Left hindlimb (tissue), 1 donor: ENCODE results near the gene TPSD1.
"Not testable (repeated sequence)": the region's sequence is repeated elsewhere in the genome, so short reads cannot be mapped to it uniquely, and the experiment has no call there.

ENCODE experiments used
- DNase-seq: peaks from one replicate; pipeline ENCODE4 v3.0.0-alpha.2; 2018

TPSD1 gene

DNA sequence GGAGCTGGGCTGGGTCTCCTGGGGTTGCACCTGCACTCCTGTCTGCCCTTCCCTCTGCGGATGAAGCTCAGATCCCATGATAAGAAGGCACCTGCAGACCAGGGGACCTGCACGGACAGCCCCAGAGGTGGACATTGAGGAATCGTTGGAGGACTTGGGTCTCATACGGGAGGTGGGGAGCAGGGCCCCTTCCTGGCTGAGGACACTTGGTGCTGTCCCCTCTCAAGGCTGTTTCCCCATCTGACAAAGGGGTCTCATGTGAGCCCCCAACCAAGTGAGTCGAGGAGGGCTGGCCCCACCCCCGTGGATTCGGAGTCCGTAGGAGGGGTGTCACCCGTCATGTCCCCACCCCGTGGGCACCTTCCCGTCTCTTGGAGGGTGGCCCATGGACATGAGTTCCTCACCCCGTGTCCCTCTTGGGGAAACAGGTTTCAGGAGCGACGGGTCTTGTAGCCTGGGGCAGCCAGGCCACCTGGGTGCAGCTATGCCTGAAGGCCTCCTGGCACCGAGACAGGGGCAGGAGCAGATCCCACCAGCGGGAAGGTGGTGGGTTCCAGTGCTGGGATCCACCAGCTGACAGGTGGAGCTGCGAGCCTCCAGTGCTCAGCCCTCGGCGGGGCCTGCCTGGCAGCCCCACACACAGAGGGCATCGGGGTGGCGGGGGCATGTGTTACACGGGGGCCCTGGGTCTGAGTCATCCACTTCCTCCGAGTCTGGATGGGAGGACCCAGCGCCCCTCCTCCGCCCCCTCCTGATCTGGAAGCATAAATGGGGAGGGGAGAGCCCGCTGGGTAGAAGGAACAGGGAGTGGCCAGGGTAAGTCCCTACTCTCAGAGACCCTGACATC lies at the start of gene TPSD1:
TPSD1 (plus strand) TSS at position 794 of the 847 bp plus-strand sequence. CDS start 212 bp downstream, outside the sequence.
- not testable (repeated sequence) for DNase-seq

DNA sequence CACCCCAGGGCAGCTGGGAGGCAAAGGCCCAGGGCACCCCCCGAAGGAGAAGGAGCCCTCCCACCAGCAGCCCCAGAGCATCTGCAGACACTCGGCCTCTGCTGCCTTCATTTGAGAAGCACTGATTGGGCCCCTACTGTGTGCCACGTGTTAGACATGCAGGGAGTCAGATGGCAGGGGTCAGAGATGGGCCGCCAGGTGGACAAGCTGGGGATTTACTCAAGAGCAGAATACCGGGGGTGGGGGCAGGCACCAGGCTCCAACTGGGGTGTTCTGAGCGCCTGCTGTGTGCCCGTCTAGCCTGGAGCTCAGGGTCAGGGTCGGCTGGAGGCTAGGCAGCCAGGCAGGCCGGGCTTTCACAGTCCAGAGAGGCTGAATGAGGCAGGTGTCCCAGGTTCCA lies 49.5 kb upstream of the TPSD1 start:
- DNase-seq: no peak

DNA sequence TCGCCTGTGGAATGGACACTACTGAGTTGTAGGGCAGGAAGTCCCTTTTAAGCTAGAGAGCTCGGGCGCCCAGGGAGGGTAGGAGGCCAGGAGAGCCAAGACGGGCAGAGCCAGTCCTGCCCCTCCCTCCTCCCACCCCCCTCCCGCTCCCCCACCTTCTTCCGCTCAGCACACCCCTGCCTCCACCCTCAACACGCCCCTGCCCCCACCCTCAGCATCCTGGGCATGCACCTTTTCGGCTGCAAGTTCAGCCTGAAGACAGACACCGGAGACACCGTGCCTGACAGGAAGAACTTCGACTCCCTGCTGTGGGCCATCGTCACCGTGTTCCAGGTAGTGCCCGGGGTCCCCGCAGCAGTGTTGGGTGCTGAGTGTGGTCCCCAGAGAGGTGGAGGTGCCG lies 49.1 kb upstream of the TPSD1 start:
- no peak for DNase-seq

DNA sequence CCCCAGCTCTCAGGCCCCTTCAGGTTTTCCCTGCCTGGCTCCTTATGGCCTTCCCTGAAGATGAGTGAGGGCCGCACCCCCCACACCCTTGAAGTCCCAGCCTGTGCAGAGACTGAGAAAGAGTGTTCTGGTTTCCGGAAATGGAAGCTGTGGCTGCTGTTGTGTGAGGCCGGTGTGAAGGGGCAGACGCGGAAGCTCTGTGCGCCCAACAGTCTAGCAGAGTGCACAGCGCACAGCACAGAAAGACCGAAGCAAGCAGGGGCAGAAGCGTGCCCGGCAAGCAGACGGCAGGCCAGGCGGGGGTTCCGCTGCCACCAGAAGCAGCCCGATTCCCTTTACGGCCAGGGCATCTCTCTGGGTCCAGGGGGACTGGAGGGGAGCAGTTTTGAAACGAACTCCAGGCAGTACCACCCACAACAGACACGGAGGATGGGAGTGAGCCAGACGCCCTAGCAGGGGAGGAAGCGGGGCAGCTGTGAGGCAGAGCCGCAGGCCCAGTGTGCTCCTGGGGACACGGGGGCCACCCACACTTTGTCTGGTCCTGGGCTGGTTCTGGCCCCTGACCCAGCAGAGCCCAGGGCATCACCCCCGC lies 47.5 kb upstream of the TPSD1 start:
- no peak for DNase-seq

DNA sequence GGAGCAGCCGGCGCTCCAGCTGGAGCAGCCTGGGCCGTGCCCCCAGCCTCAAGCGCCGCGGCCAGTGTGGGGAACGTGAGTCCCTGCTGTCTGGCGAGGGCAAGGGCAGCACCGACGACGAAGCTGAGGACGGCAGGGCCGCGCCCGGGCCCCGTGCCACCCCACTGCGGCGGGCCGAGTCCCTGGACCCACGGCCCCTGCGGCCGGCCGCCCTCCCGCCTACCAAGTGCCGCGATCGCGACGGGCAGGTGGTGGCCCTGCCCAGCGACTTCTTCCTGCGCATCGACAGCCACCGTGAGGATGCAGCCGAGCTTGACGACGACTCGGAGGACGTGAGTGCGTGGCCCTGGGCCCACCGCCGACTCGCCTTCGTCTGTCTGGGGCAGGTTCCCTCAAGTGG lies 46.8 kb upstream of the TPSD1 start:
- DNase-seq: no peak

DNA sequence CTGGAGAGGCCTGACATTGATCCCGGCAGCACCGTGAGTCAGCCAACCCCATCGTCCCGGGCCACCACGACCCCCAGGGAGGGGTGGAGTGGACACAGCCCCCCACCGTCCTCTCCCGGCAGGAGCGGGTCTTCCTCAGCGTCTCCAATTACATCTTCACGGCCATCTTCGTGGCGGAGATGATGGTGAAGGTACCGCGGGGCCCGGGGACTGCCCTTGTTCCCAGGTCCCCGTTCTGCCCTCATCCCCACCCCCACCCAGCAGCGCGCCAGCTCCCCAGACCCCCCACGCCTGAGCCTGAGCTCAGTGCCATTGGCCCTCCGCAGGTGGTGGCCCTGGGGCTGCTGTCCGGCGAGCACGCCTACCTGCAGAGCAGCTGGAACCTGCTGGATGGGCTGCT lies 45.4 kb upstream of the TPSD1 start:
- DNase-seq: no peak

DNA sequence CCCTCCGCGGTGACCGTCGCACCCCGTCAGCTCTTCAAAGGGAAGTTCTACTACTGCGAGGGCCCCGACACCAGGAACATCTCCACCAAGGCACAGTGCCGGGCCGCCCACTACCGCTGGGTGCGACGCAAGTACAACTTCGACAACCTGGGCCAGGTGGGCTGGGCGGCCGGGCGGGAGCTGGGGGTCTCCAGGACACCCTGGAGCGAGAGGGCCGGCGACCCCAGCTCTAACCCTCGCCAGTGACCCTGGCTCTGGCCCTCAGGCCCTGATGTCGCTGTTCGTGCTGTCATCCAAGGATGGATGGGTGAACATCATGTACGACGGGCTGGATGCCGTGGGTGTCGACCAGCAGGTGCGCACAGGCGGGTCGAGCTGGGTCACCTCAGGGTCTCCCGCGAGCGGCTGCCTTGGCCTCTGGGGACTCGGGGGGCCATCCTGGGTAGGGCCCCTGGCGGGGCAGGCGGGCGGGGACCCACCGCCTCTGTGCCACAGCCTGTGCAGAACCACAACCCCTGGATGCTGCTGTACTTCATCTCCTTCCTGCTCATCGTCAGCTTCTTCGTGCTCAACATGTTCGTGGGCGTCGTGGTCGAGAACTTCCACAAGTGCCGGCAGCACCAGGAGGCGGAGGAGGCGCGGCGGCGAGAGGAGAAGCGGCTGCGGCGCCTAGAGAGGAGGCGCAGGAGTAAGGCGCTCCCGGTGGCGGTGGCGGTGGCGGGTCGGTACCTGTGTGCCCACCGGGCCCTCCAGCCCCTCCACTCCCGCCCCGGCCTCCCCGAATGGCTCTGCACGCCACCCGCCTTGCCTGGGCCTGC lies 44.2 kb upstream of the TPSD1 start:
- DNase-seq: no peak

DNA sequence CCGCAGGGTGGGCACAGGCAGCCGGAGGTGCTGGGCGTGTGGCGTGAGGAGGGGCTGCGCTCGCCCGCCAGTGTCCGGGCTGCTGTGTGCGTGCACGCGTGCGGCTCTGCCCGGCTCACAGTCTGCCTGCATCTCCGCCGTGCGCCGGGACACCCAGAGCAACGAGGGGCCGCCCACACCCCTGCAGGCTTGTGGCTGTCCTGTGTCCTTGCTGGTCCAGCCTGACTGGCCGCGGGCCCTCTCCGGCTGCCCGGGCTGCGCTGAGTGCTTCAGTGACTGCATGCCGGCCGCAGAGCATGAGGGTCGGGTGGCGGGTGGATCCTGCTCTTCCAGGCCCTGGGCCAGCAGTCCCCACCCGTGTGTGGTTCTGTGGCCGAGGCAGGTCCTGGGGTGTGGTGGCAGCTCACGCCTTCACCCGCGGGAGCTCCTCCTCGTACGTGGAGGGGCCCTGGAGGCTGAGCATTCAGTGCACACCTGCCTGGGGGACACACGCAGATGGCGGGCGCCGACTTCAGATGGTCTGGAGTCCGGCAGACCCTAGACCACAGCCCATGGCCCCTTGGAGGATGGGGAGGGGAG lies 43.2 kb upstream of the TPSD1 start:
- no peak for DNase-seq

DNA sequence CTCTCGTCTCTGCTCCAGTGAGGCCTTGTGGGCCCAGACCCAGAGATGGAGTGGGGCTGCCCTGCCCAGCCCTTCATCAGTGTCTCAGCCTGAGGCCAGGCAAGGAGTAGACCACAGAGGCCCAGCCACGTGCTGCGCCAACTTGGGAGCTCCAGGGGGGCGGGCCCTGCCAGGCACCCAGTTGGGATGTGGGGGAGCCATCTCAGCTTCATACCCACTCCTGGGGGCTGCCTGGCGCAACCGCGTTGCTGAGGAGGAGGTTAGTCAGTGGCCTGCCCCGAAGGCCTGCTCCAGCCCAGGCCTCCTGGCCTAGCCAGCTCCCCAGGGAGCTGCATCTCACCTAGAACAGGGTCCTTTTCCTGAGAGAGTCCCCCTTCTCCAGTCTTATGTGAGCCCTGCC lies 42.6 kb upstream of the TPSD1 start:
- DNase-seq: no peak

DNA sequence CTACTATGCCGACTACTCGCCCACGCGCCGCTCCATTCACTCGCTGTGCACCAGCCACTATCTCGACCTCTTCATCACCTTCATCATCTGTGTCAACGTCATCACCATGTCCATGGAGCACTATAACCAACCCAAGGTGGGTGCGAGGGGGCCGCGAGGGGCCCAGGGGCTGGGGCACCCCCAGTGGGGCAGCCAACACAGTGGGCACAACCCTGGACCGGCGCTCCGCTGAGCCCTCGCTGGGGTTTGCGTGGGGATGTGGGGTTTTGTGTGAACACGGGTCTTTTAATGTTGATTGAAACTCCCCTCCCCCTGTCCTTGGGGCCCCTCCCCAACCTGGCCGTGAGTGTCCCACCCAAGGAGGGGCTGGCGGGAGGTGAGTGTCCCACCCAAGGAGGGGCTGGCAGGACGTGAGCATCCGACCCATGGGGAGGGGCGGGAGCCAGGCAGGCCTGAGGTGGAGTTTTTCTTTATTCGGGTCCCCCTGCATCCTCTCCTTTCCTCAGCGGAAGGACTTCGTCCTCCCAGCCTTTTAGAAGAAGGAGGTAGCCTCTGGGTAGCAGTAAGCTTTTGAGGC lies 42.0 kb upstream of the TPSD1 start:
- no peak for DNase-seq

DNA sequence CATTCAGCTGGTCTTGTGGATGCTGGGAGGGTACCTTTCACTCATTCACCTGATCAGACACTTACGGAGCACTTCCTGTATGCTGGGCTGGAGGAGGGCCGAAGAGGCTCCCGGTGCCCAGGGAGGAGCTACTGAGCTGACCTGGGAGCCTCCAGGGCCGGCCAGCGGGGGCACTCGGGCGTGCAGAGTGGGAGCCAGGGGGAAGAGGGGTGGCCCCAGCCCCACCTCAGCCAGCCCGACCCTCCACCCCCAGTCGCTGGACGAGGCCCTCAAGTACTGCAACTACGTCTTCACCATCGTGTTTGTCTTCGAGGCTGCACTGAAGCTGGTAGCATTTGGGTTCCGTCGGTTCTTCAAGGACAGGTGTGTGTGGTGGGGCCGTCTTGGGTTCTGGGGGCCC lies 41.1 kb upstream of the TPSD1 start:
- no peak for DNase-seq

DNA sequence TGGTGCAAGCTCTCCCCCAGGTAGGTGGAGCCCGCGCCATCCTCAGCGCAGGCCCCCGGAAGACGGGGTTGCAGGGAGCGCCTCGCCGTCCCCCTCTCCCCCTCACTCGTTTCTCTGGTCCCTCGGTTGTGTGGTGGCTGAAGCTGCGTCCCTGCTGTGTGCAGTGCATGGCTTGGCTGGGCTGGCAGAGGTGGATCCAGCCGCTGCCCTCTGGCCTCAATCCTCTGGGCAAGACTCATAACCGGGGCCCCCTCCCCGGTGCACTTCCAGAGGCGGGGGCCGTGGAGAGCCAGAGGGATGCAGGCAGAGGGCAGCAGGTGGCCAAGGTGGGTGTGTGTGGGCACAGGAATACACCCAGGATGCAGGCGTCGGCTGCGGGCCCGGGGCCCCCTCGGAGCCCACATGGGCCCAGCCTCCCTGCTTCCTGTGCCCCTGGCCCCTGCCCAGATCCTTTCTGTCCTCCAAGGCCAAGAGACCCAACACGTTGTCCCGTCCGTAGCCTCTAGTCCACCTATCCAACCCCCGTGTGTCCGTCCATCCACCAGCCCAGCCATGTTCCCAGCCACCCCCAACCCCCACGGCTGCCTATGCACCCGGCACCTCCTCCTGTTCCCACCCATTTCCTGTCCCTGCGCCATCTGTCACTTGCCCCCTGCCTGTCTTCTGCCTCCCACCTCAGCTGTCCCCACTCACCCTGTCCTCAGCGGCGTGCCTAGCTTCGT lies 40.1 kb upstream of the TPSD1 start:
- DNase-seq: no peak

DNA sequence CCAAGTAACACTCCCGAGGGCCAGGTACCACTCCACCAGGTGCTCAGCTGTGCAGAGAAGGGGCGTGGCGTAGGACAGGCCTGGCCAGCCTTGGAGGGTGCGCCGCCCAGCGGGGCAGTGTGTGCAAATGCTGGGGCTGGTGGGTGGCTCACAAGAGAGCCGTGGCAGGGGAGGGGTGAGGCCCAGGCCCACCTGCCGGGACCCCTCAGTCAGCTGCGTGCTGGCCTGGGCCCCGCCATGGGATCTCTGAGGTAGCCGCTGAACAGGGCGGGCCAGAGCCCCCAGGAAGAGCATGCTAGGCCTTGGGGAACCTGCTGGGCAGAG lies 39.6 kb upstream of the TPSD1 start:
- no peak for DNase-seq

DNA sequence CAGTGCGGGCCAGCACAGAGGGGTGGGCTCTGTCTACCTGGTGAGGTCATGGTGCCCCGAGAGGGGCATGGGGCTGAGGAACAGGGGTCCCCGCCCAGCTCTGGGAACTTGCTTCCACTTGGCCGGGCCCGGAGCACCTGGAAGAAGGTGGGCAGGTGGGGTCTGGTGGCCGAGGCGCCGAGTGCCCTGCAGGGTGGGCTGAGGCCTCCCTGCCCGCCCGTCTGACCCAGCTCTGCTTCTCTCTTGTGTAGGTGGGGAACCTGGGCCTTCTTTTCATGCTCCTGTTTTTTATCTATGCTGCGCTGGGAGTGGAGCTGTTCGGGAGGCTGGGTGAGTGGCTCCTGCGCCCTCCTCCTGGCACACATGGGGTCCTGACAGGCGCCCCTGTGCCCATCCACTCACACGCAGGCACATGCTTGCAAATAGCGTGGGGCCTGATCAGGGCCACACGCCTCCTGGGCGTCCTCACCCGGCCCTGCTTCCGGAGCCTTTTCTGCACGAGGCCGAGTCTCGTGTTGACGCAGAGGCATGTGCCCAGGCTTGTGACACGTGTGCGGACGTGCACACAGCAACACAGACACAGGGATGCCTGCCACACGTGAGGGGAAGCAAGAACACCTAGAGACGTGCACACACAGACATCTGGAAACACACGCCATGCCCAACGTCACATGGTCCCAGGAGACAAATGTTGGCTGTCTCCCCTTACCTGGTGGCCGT lies 39.0 kb upstream of the TPSD1 start:
- DNase-seq: no peak

DNA sequence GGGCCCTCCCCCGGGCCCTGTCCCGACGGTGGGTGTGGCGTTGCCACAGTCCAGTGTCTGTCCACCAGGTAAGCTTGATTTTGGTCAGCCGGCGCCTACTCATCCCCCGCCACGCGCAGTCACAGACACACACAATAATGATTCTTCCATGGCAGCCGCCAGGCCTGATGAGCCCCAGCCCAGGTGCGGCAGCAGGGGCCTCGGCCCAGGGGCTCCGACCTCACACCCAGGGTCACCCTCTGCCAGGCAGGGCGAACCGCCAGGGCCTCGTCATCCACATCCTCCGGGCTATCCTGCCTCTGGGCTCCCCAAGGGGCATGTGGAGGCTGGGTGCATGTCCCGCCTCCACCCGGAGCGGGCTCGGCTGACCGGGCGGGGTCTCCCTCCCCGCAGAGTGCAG lies 38.3 kb upstream of the TPSD1 start:
- DNase-seq: no peak

DNA sequence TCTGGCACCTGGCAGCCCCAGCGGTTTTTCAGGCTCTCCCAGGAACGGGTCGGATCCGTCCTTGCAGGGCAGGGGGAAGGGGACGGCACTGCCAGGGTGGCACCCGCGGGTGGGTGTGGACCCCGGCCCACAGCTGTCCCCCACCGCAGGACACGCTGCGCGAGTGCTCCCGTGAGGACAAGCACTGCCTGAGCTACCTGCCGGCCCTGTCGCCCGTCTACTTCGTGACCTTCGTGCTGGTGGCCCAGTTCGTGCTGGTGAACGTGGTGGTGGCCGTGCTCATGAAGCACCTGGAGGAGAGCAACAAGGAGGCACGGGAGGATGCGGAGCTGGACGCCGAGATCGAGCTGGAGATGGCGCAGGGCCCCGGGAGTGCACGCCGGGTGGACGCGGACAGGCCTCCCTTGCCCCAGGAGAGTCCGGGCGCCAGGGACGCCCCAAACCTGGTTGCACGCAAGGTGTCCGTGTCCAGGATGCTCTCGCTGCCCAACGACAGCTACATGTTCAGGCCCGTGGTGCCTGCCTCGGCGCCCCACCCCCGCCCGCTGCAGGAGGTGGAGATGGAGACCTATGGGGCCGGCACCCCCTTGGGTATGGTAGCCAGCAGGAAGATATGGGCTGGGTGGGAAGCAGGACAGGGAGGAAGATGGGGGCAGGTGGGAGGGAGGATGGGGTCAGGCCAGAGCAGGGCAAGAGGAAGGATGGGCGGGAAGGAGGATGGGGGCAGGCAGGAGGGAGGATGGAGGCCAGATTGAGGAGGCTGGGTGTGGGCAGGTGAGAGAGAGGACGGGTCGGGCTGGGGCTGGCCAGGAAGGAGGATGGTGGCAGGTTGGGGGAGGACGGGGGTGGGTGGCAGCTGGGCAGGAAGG lies 37.6 kb upstream of the TPSD1 start:
- no peak for DNase-seq

DNA sequence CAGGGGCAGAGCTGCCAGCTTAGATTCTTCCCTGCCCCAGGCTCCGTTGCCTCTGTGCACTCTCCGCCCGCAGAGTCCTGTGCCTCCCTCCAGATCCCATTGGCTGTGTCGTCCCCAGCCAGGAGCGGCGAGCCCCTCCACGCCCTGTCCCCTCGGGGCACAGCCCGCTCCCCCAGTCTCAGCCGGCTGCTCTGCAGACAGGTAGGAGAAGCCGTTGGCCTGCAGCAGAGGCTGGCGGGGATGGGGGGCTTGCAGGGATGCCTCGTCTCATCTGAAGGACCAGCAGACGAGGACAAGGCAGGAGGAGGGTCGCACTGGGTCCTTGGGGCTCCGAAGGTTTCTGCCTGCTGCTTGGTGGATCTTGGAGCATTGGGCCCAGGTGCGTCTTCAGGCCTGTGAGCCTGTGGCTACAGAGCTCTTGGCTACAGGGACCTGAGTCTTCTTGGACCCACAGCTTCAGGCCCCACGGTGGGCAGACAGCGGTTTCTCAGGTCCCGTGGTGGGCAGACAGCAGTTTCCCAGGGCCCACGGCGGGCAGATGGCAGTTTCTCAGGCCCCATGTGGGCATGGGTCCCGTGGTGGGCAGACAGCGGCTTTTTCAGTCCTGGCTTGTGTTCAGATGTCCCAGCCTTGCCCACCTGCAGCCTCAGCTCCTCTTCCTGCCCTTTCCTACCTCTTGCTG lies 36.8 kb upstream of the TPSD1 start:
- no peak for DNase-seq

DNA sequence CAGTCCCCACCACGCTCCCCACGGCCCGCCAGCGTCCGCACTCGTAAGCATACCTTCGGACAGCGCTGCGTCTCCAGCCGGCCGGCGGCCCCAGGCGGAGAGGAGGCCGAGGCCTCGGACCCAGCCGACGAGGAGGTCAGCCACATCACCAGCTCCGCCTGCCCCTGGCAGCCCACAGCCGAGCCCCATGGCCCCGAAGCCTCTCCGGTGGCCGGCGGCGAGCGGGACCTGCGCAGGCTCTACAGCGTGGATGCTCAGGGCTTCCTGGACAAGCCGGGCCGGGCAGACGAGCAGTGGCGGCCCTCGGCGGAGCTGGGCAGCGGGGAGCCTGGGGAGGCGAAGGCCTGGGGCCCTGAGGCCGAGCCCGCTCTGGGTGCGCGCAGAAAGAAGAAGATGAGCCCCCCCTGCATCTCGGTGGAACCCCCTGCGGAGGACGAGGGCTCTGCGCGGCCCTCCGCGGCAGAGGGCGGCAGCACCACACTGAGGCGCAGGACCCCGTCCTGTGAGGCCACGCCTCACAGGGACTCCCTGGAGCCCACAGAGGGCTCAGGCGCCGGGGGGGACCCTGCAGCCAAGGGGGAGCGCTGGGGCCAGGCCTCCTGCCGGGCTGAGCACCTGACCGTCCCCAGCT lies 35.7 kb upstream of the TPSD1 start:
- DNase-seq: no peak

DNA sequence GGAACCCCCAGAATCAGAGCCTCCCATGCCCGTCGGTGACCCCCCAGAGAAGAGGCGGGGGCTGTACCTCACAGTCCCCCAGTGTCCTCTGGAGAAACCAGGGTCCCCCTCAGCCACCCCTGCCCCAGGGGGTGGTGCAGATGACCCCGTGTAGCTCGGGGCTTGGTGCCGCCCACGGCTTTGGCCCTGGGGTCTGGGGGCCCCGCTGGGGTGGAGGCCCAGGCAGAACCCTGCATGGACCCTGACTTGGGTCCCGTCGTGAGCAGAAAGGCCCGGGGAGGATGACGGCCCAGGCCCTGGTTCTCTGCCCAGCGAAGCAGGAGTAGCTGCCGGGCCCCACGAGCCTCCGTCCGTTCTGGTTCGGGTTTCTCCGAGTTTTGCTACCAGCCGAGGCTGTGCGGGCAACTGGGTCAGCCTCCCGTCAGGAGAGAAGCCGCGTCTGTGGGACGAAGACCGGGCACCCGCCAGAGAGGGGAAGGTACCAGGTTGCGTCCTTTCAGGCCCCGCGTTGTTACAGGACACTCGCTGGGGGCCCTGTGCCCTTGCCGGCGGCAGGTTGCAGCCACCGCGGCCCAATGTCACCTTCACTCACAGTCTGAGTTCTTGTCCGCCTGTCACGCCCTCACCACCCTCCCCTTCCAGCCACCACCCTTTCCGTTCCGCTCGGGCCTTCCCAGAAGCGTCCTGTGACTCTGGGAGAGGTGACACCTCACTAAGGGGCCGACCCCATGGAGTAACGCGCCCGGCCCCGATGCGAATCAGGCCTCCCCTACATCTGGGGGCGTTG lies 34.8 kb upstream of the TPSD1 start:
- no peak for DNase-seq
